H1 (cell line): ENCODE measurements around the gene CAMKMT. TPM values are rescaled to one million over a fixed set of nuclear protein-coding genes. Genes with fewer than 3 reads are reported as not detected.

ENCODE experiments used
- CTCF ChIA-PET: fragments of 300-600 bp; sonication (Branson Sonifier 250); formaldehyde crosslinking; loops from one replicate; lab custom pipeline; 2021; ENCODE audit not compliant: partially characterized antibody; lab: Charles Lee
- POLR2A ChIA-PET: fragments of 300-600 bp; sonication (Branson Sonifier 250); formaldehyde crosslinking; loops from one replicate; lab custom pipeline; 2021; ENCODE audit warnings: inconsistent platforms; ENCODE audit not compliant: partially characterized antibody; lab: Charles Lee
- DNase-seq, 2 experiments: peaks; one replicate each; pipeline versions ENCODE4 v3.0.0 to v3.0.0-alpha.2; 2010 to 2022; ENCODE audit warnings: low spot score in 2 of 2, low read depth in 1 of 2, mixed read lengths in 1 of 2
- FAIRE-seq: peaks from 2 replicates; lab custom pipeline; 2011; peaks lifted over from hg19 to GRCh38; lab: Jason Lieb, UNC
- H2AFZ ChIP-seq: 2 replicates; pipeline ENCODE4 v1.8.1; 2012; ENCODE audit warnings: low read length, inconsistent platforms
- H2AK5ac ChIP-seq: 2 replicates; pipeline ENCODE4 v1.6.1; 2013; ENCODE audit warnings: low read depth, low read length
- H2BK120ac ChIP-seq: replicated peaks from 2 replicates; pipeline ENCODE3; 2013; ENCODE audit warnings: low read depth, low read length, inconsistent platforms
- H2BK12ac ChIP-seq: 2 replicates; pipeline ENCODE4 v1.6.1; 2013; ENCODE audit warnings: low read depth, low read length
- H2BK15ac ChIP-seq: 2 replicates; pipeline ENCODE4 v1.6.1; 2013; ENCODE audit warnings: low read length
- H2BK20ac ChIP-seq: 2 replicates; pipeline ENCODE4 v1.6.1; 2013; ENCODE audit warnings: low read length
- H2BK5ac ChIP-seq: 2 replicates; pipeline ENCODE4 v1.6.1; 2013; ENCODE audit warnings: low read depth, low read length
- H3K14ac ChIP-seq: 2 replicates; pipeline ENCODE4 v1.6.1; 2013; ENCODE audit warnings: inconsistent platforms; ENCODE audit not compliant: insufficient read length
- H3K18ac ChIP-seq: 2 replicates; pipeline ENCODE4 v1.6.1; 2013; ENCODE audit warnings: low read length; ENCODE audit errors: extremely low read depth
- H3K23ac ChIP-seq: 2 replicates; pipeline ENCODE4 v1.6.1; 2013; ENCODE audit warnings: inconsistent platforms; ENCODE audit not compliant: insufficient read length
- H3K23me2 ChIP-seq: 2 replicates; pipeline ENCODE4 v1.6.1; 2013; ENCODE audit warnings: low read depth, low read length
- H3K27ac ChIP-seq: 2 replicates; pipeline ENCODE4 v1.6.1; 2011; ENCODE audit warnings: low read depth, low read length, inconsistent platforms
- H3K27me3 ChIP-seq, 4 experiments: replicated peaks in 1 of 4; 1 replicate in 1 of 4; 2 replicates in 3 of 4; pipeline versions ENCODE4 v1.6.1 to v1.8.1; 2011 to 2013; ENCODE audit warnings: low read length in 3 of 4, mild to moderate bottlenecking in 3 of 4, inconsistent platforms in 2 of 4, mixed read lengths in 2 of 4, moderate library complexity in 1 of 4; ENCODE audit not compliant: control insufficient read depth in 3 of 4, insufficient read depth in 3 of 4; ENCODE audit errors: extremely low read depth in 1 of 4
- H3K36me3 ChIP-seq, 4 experiments: 2 replicates each; pipeline versions ENCODE4 v1.6.1 to v1.8.1; 2011 to 2013; ENCODE audit warnings: mild to moderate bottlenecking in 4 of 4, low read length in 3 of 4, moderate library complexity in 2 of 4, control low read depth in 1 of 4, inconsistent platforms in 1 of 4; ENCODE audit not compliant: insufficient read depth in 4 of 4, control insufficient read depth in 2 of 4
- H3K4ac ChIP-seq: replicated peaks from 2 replicates; pipeline ENCODE3; 2013; ENCODE audit warnings: low read length, low read depth, mixed read lengths, inconsistent platforms; ENCODE audit not compliant: insufficient read length
- H3K4me1 ChIP-seq, 4 experiments: replicated peaks in 1 of 4; 1 replicate in 1 of 4; 2 replicates in 3 of 4; pipeline versions ENCODE4 v1.6.1 to v1.8.1; 2011 to 2013; ENCODE audit warnings: low read length in 3 of 4, inconsistent platforms in 2 of 4, mixed read lengths in 1 of 4; ENCODE audit not compliant: insufficient read depth in 4 of 4, control insufficient read depth in 3 of 4
- H3K4me2 ChIP-seq, 2 experiments: 2 replicates each; pipeline versions ENCODE4 v1.6.1 to v1.8.1; 2011 to 2013; ENCODE audit warnings: low read depth in 2 of 2, low read length in 2 of 2, control low read depth in 1 of 2, inconsistent platforms in 1 of 2, mild to moderate bottlenecking in 1 of 2; ENCODE audit not compliant: insufficient read depth in 1 of 2
- H3K4me3 ChIP-seq, 4 experiments: fragments of 200-600, 300-600 bp in 1 of 4; sonication (generic), shearing (Covaris generic), sonication (Bioruptor Twin) in 1 of 4; 2 replicates each; pipeline versions ENCODE4 v1.5.1 to v1.8.1; 2011 to 2016; ENCODE audit warnings: low read length in 4 of 4, low read depth in 3 of 4, control low read depth in 2 of 4, inconsistent platforms in 2 of 4, mild to moderate bottlenecking in 2 of 4, mixed read lengths in 1 of 4, moderate library complexity in 1 of 4; ENCODE audit not compliant: insufficient read depth in 2 of 4; ENCODE audit errors: extremely low read depth in 1 of 4
- H3K56ac ChIP-seq: replicated peaks from 2 replicates; pipeline ENCODE3; 2013; ENCODE audit warnings: low read depth, mild to moderate bottlenecking, mixed read lengths, low read length, inconsistent platforms; ENCODE audit not compliant: insufficient read length
- H3K79me1 ChIP-seq: 2 replicates; pipeline ENCODE4 v1.6.1; 2013; ENCODE audit warnings: low read depth, low read length, control low read depth
- H3K79me2 ChIP-seq, 2 experiments: 2 replicates each; pipeline versions ENCODE4 v1.6.1 to v1.8.1; 2012 to 2013; ENCODE audit warnings: low read length in 2 of 2, mild to moderate bottlenecking in 2 of 2, inconsistent platforms in 1 of 2; ENCODE audit not compliant: insufficient read depth in 2 of 2, control insufficient read depth in 1 of 2
- H3K9ac ChIP-seq, 4 experiments: replicated peaks in 1 of 4; 1 replicate in 1 of 4; 2 replicates in 3 of 4; pipeline versions ENCODE4 v1.6.1 to v1.8.1; 2011 to 2013; ENCODE audit warnings: low read depth in 3 of 4, low read length in 3 of 4, control low read depth in 2 of 4, mild to moderate bottlenecking in 2 of 4, moderate library complexity in 2 of 4, inconsistent platforms in 1 of 4; ENCODE audit errors: extremely low read depth in 1 of 4
- H3K9me3 ChIP-seq, 2 experiments: 2 replicates each; pipeline versions ENCODE4 v1.6.1 to v1.8.1; 2012 to 2013; ENCODE audit warnings: mild to moderate bottlenecking in 2 of 2, moderate library complexity in 2 of 2, control low read depth in 1 of 2, inconsistent platforms in 1 of 2, low read depth in 1 of 2, low read length in 1 of 2, mixed read lengths in 1 of 2; ENCODE audit not compliant: insufficient read depth in 2 of 2
- H4K20me1 ChIP-seq, 2 experiments: replicated peaks in 1 of 2; 2 replicates each; pipeline versions ENCODE3 to v1.8.1; 2011 to 2013; ENCODE audit warnings: inconsistent platforms in 2 of 2, low read length in 2 of 2, mild to moderate bottlenecking in 1 of 2; ENCODE audit not compliant: insufficient read depth in 2 of 2, control insufficient read depth in 1 of 2
- H4K5ac ChIP-seq: 2 replicates; pipeline ENCODE4 v1.6.1; 2013; ENCODE audit warnings: low read length, low read depth, mixed read lengths, inconsistent platforms; ENCODE audit not compliant: insufficient read length
- H4K8ac ChIP-seq: 2 replicates; pipeline ENCODE4 v1.8.0; 2013; ENCODE audit warnings: mild to moderate bottlenecking, moderate library complexity, low read length, inconsistent platforms; ENCODE audit not compliant: insufficient read depth; ENCODE audit errors: extremely low read depth
- H4K91ac ChIP-seq: replicated peaks from 2 replicates; pipeline ENCODE3; 2013; ENCODE audit warnings: low read length, mixed read lengths, inconsistent platforms; ENCODE audit not compliant: insufficient read length
- CBX8 ChIP-seq: fragments of 300-800, 300-1000 bp; sonication (generic); IDR thresholded peaks from 2 replicates; pipeline ENCODE4 v1.7.1; 2016; ENCODE audit warnings: low read depth, low read length, borderline replicate concordance
- CTCF ChIP-seq, 3 experiments: IDR thresholded peaks; 1 replicate in 2 of 3; 2 replicates in 1 of 3; pipeline versions ENCODE4 v1.5.1 to v1.6.1; 2011; ENCODE audit warnings: low read length in 3 of 3, mild to moderate bottlenecking in 3 of 3, inconsistent platforms in 2 of 3, low read depth in 1 of 3, moderate library complexity in 1 of 3; ENCODE audit not compliant: insufficient read depth in 1 of 3; ENCODE audit errors: control extremely low read depth in 1 of 3
- E2F6 ChIP-seq: IDR thresholded peaks from 2 replicates; pipeline ENCODE4 v1.6.1; 2012; ENCODE audit warnings: inconsistent platforms
- NRF1 ChIP-seq: IDR thresholded peaks from 2 replicates; pipeline ENCODE4 v1.6.1; 2011; ENCODE audit warnings: mild to moderate bottlenecking, low read depth, low read length, improper control_type of control experiment
- RAD21 ChIP-seq, 2 experiments: IDR thresholded peaks in 1 of 2; conservative IDR thresholded peaks in 1 of 2; 2 replicates each; pipeline ENCODE4 v1.6.1; 2011; ENCODE audit warnings: low read depth in 2 of 2, low read length in 2 of 2, improper control_type of control experiment in 1 of 2, inconsistent platforms in 1 of 2, mild to moderate bottlenecking in 1 of 2, moderate library complexity in 1 of 2
- SIRT6 ChIP-seq: IDR thresholded peaks from one replicate; pipeline ENCODE4 v1.7.1; 2012; ENCODE audit warnings: low read length, inconsistent platforms
- TAF1 ChIP-seq: IDR thresholded peaks from 2 replicates; pipeline ENCODE4 v1.6.1; 2011; ENCODE audit warnings: mild to moderate bottlenecking, low read depth, low read length
- TCF12 ChIP-seq: IDR thresholded peaks from 2 replicates; pipeline ENCODE4 v1.6.1; 2011; ENCODE audit warnings: low read depth, mild to moderate bottlenecking, low read length
- ZNF274 ChIP-seq: IDR thresholded peaks from 2 replicates; pipeline ENCODE4 v1.7.0; 2012; ENCODE audit warnings: low read length, borderline replicate concordance; ENCODE audit errors: extremely low read depth
- WGBS, 2 experiments: shearing (Covaris generic) in 1 of 2; methylation state at CpG; one replicate each; pipeline versions ENCODE4 v1.1.6 to v1.1.7; 2013 to 2015; ENCODE audit warnings: low lambda C conversion rate in 2 of 2, mixed read lengths in 2 of 2, inconsistent platforms in 1 of 2, low coverage in 1 of 2, missing lambda C conversion rate in 1 of 2; ENCODE audit not compliant: insufficient replicate concordance in 2 of 2, insufficient coverage in 1 of 2, insufficient read length in 1 of 2; ENCODE audit errors: extremely low coverage in 1 of 2, missing lambda C conversion rate in 1 of 2; 5-methylcytosine and 5-hydroxymethylcytosine counted together
- polyA plus RNA-seq, 7 experiments: library from polyadenylated mRNA; depleted of rRNA in 3 of 7; stranded (reverse) in 5 of 7; unstranded in 2 of 7; fragments of >200 nt in 5 of 7; fragments of 200-250 nt in 2 of 7; gene quantifications; 1 replicate in 5 of 7; 2 replicates in 1 of 7; 4 replicates in 1 of 7; pipeline versions ENCODE4 v1.2.1 to v1.2.3, GENCODE V29; 2011 to 2013; ENCODE audit warnings: missing spikeins in 2 of 7, mixed read lengths in 2 of 7
- total RNA-seq: library from RNA; stranded (reverse); fragmentation: NEBNext Ultra II Directional; extraction: Animal tissue kit (Norgen Biotek cat#: 25700); gene quantifications from 2 replicates; pipeline ENCODE4 v1.2.1, GENCODE V29; 2021

The CAMKMT gene
- total and polyA plus RNA-seq, 2 of the 8 experiments (the other 6 are each of a cell fraction or from before 2014, with no cell fraction given) = 14.7 to 22.4 TPM

GRCh38 chr2:44778221-44778654, 416.5 kb downstream of the CAMKMT start:
- Histone ChIP-seq H3K56ac (no peak overlapping the region), H3K27ac (0 out of 2 replicates have a peak overlapping the region, but pooled peaks have one; percentile 4), H4K5ac (no peak overlapping the region), H3K23ac (no peak overlapping the region), H2BK20ac (peak overlapping the region; percentile 91), H3K4ac (no peak overlapping the region), H3K27me3 (peaks cover 0 to 2% (median 0%) of the 10 kb centered on the region in 4 experiments; a peak in 1 of 7 replicates), H4K8ac (no peak overlapping the region), H3K18ac (peak overlapping the region; percentile 73), H3K79me2 (no peaks in the 10 kb centered on the region), H2BK12ac (peak overlapping the region; percentile 41; the same call in 1 of the 2 replicates), H4K91ac (peak overlapping the region; percentile 62), H2BK5ac (peak overlapping the region; percentile 72; the same call in 1 of the 2 replicates), H3K9ac (no peak overlapping the region), H2BK15ac (no peak overlapping the region), H3K36me3 (no peaks in the 10 kb centered on the region), H3K9me3 (peaks cover 0 to 4% of the 10 kb centered on the region in 2 experiments; a peak in 1 of 4 replicates), H3K4me3 (peak overlapping the region in 3 of 4 experiments; percentile 18 to 50 (median 27); a peak in 6 of 8 replicates), H2BK120ac (no peak overlapping the region), H3K23me2 (peaks cover 8% of the 10 kb centered on the region; the same call in 1 of the 2 replicates), H3K14ac (no peak overlapping the region), H3K79me1 (no peaks in the 10 kb centered on the region), H4K20me1 (no peaks in the 10 kb centered on the region), H3K4me1 (peaks cover 16 to 41% (median 34%) of the 10 kb centered on the region in 4 experiments), H3K4me2 (peak overlapping the region; percentile 75 to 82), H2AK5ac (no peak overlapping the region), H2AFZ (no peak overlapping the region)
- CTCF ChIA-PET = interaction anchor here (0.8 to 3.3 kb wide), 6 partner anchors 8 to 177 kb away, joined by 3 to 18 read pairs (median 6); no protein-coding TSS in a partner anchor
- FAIRE-seq (no peak), DNase-seq (no peak)
- POLR2A ChIA-PET = interaction anchor here (0.8 to 4.1 kb wide), 7 partner anchors 9 to 37 kb away, joined by 3 to 27 read pairs (median 9); no protein-coding TSS in a partner anchor
- WGBS, 2 experiments = 11% methylated on average over 10 of the region's 13 CpGs; no CpG with 5 or more reads in 1 of the 2 experiments
- TF ChIP-seq SIRT6 (no peak), NRF1 (no peak), TCF12 (peak; percentile 81; the same call in 1 of the 2 replicates), ZNF274 (no peak), CTCF (IDR thresholded peaks at IDR 0.05; ENCODE audit: control extremely low read depth in 1 of 3, insufficient read depth in 1 of 3, low read depth in 1 of 3, low read length in 3 of 3) (peak in 1 of 3 experiments; percentile 9; a peak in 1 of 4 replicates), RAD21 (IDR thresholded peaks at IDR 0.05 in 1 of 2, conservative IDR thresholded peaks at IDR 0.05 in 1 of 2; ENCODE audit: low read depth in 2 of 2, low read length in 2 of 2) (peak in 1 of 2 experiments; percentile 8; a peak in 1 of 4 replicates), CBX8 (no peak), TAF1 (0 out of 2 replicates have a peak, but pooled peaks have one; percentile 0), E2F6 (no peak)
